AG20443 (cell line): ENCODE measurements around the gene GPSM1.
A peak's percentile ranks its signal among the peaks of the same experiment; 100 is the strongest.

ENCODE experiments used
- DNase-seq: peaks from one replicate; pipeline ENCODE4 v3.0.0; 2012; ENCODE audit warnings: low spot score, mixed read lengths

Gene GPSM1

GRCh38 chr9:136327304-136327974 lies at the start of gene GPSM1:
Gene GPSM1, plus strand, starts transcription at chr9:136327539. Its CDS starts 157 bp downstream, at chr9:136327696.
- peak; percentile 91 for DNase-seq

- no peak for DNase-seq
Observed at GRCh38 chr9:136277746-136278145, 49.6 kb upstream of the GPSM1 start.

- no peak for DNase-seq
Observed at GRCh38 chr9:136278221-136278620, 49.1 kb upstream of the GPSM1 start.

GRCh38 chr9:136278894-136279293 lies 48.4 kb upstream of the GPSM1 start:
- no peak for DNase-seq

- no peak for DNase-seq
Observed at GRCh38 chr9:136279471-136279870, 47.9 kb upstream of the GPSM1 start.

- no peak for DNase-seq
Observed at GRCh38 chr9:136280535-136281315, 46.6 kb upstream of the GPSM1 start.

- DNase-seq = no peak
Observed at GRCh38 chr9:136281421-136282271, 45.7 kb upstream of the GPSM1 start.

GRCh38 chr9:136282272-136282861 lies 45.0 kb upstream of the GPSM1 start:
- no peak for DNase-seq

GRCh38 chr9:136283291-136284235 lies 43.8 kb upstream of the GPSM1 start:
- DNase-seq = peak; percentile 92

- no peak for DNase-seq
Observed at GRCh38 chr9:136284311-136284710, 43.0 kb upstream of the GPSM1 start.

- no peak for DNase-seq
Observed at GRCh38 chr9:136284951-136285350, 42.4 kb upstream of the GPSM1 start.

- no peak for DNase-seq
Observed at GRCh38 chr9:136285501-136286358, 41.6 kb upstream of the GPSM1 start.

- no peak for DNase-seq
Observed at GRCh38 chr9:136286359-136286986, 40.9 kb upstream of the GPSM1 start.

GRCh38 chr9:136286987-136287379 lies 40.4 kb upstream of the GPSM1 start:
- DNase-seq = no peak

- DNase-seq = no peak
Observed at GRCh38 chr9:136287960-136288753, 39.2 kb upstream of the GPSM1 start.

- DNase-seq = no peak
Observed at GRCh38 chr9:136289651-136290507, 37.5 kb upstream of the GPSM1 start.

GRCh38 chr9:136290508-136291000 lies 36.8 kb upstream of the GPSM1 start:
- no peak for DNase-seq
